HepG2 (cell line): ENCODE results near the gene MFAP3L. TPM values are rescaled to one million over a fixed set of nuclear protein-coding genes. Genes with fewer than 3 reads are reported as not detected.

Experiments
- CBX1 ChIP-seq: IDR thresholded peaks from one replicate; pipeline ENCODE4 v1.6.1; 2016; ENCODE audit warnings: antibody characterized with exemption, low read depth
- HNRNPH1 ChIP-seq: fragments of 200-400 bp; formaldehyde crosslinking; optimal IDR thresholded peaks from 2 replicates; pipeline ENCODE3; 2017; ENCODE audit warnings: mild to moderate bottlenecking, low read depth, low read length
- MBNL3 ChIP-seq: fragments of 250-450 bp; sonication (Bioruptor Pico); conservative IDR thresholded peaks from 2 replicates; pipeline ENCODE4 v1.8.0; 2022; ENCODE audit warnings: mild to moderate bottlenecking, inconsistent platforms
- NPAS2 ChIP-seq: sonication (generic); formaldehyde crosslinking; IDR thresholded peaks from 2 replicates; pipeline ENCODE4 v1.8.0; 2022; ENCODE audit warnings: mild to moderate bottlenecking, missing genetic modification reagents, borderline replicate concordance
- NR2F2 ChIP-seq: IDR thresholded peaks from 2 replicates; pipeline ENCODE4 v1.6.1; 2012; ENCODE audit warnings: low read depth, inconsistent platforms, borderline replicate concordance
- PLRG1 ChIP-seq: fragments of 450-650 bp; conservative IDR thresholded peaks from 2 replicates; pipeline ENCODE4 v1.6.1; 2016
- SMAD3 ChIP-seq: sonication (generic); formaldehyde crosslinking; IDR thresholded peaks from 2 replicates; pipeline ENCODE4 v1.4.0; 2020; ENCODE audit warnings: missing genetic modification reagents
- SMYD3 ChIP-seq: sonication (generic); formaldehyde crosslinking; IDR thresholded peaks from 2 replicates; pipeline ENCODE4 v1.8.1; 2023; ENCODE audit warnings: mild to moderate bottlenecking, missing genetic modification reagents
- TAF15 ChIP-seq: fragments of 200-400 bp; formaldehyde crosslinking; IDR thresholded peaks from one replicate; pipeline ENCODE4 v1.6.1; 2018; ENCODE audit warnings: mild to moderate bottlenecking, low read depth, low read length; ENCODE audit not compliant: poor library complexity, severe bottlenecking
- TERF1 ChIP-seq: sonication (generic); formaldehyde crosslinking; IDR thresholded peaks from 2 replicates; pipeline ENCODE4 v1.8.0; 2022; ENCODE audit warnings: mild to moderate bottlenecking, missing genetic modification reagents, moderate library complexity
- U2AF1 ChIP-seq: fragments of 200-400 bp; formaldehyde crosslinking; optimal IDR thresholded peaks from 2 replicates; pipeline ENCODE3; 2017; ENCODE audit warnings: mild to moderate bottlenecking, low read depth, low read length
- USF2 ChIP-seq, 2 experiments: sonication (generic) in 1 of 2; formaldehyde crosslinking in 1 of 2; IDR thresholded peaks; 2 replicates each; pipeline versions ENCODE4 v1.5.1 to v1.6.1; 2011 to 2020; ENCODE audit warnings: borderline replicate concordance in 1 of 2, low read depth in 1 of 2, low read length in 1 of 2, mild to moderate bottlenecking in 1 of 2, missing genetic modification reagents in 1 of 2, moderate library complexity in 1 of 2
- ZFP36L2 ChIP-seq: sonication (generic); formaldehyde crosslinking; IDR thresholded peaks from 2 replicates; pipeline ENCODE4 v1.4.0; 2020; ENCODE audit warnings: missing genetic modification reagents
- ZNF24 ChIP-seq: fragments of 450-650 bp; IDR thresholded peaks from 2 replicates; pipeline ENCODE4 v1.6.1; 2017; ENCODE audit warnings: antibody characterized with exemption, mild to moderate bottlenecking
- ZNF501 ChIP-seq: sonication (generic); formaldehyde crosslinking; IDR thresholded peaks from 2 replicates; pipeline ENCODE4 v1.5.1; 2020; ENCODE audit warnings: mild to moderate bottlenecking, moderate library complexity, missing genetic modification reagents
- ZNF558 ChIP-seq: sonication (generic); formaldehyde crosslinking; IDR thresholded peaks from 2 replicates; pipeline ENCODE4 v1.9.0; 2022; ENCODE audit warnings: mild to moderate bottlenecking, missing genetic modification reagents, borderline replicate concordance
- ZNF562 ChIP-seq: sonication (generic); formaldehyde crosslinking; IDR thresholded peaks from 2 replicates; pipeline ENCODE4 v1.8.0; 2022; ENCODE audit warnings: missing genetic modification reagents, borderline replicate concordance
- ZNF609 ChIP-seq: sonication (generic); formaldehyde crosslinking; IDR thresholded peaks from 2 replicates; pipeline ENCODE4 v1.4.0; 2020; ENCODE audit warnings: mild to moderate bottlenecking, missing genetic modification reagents, borderline replicate concordance
- ZZZ3 ChIP-seq: sonication (generic); formaldehyde crosslinking; IDR thresholded peaks from 2 replicates; pipeline ENCODE4 v1.4.0; 2020; ENCODE audit warnings: missing genetic modification reagents, mild to moderate bottlenecking, borderline replicate concordance
- polyA plus RNA-seq, 8 experiments: library from polyadenylated mRNA; depleted of rRNA in 3 of 8; stranded (reverse) in 7 of 8; unstranded in 1 of 8; fragments of >200 nt; fragmentation: Illumina TruSeq in 4 of 8; extraction: Trizol in 4 of 8; gene quantifications; 2 replicates each; pipeline versions ENCODE4 v1.2.1 to v1.2.3, GENCODE V29; 2011 to 2016; ENCODE audit warnings: low read depth in 4 of 8, missing spikeins in 1 of 8, mixed read lengths in 1 of 8; ENCODE audit not compliant: insufficient read depth in 1 of 8
- total RNA-seq, 5 experiments: library from RNA; depleted of rRNA; stranded (reverse); fragments of >200 nt; fragmentation: Illumina TruSeq; extraction: Trizol; gene quantifications; 2 replicates each; pipeline ENCODE4 v1.2.3, GENCODE V29; 2016; ENCODE audit warnings: low read depth in 1 of 5

MFAP3L gene
- total and polyA plus RNA-seq, 2 of the 13 experiments (the other 11 are each of a cell fraction or from before 2014, with no cell fraction given): 1.5 to 3.6 TPM

- TF ChIP-seq SMYD3 (CRISPR knock-in tag) (no peak), PLRG1 (no peak), NR2F2 (no peak), U2AF1 (no peak), ZNF501 (CRISPR knock-in tag) (no peak), TERF1 (no peak), ZNF609 (CRISPR knock-in tag) (no peak), MBNL3 (CRISPR knock-in tag) (no peak), ZNF558 (CRISPR knock-in tag) (no peak), HNRNPH1 (no peak), NPAS2 (CRISPR knock-in tag) (no peak), CBX1 (no peak), ZFP36L2 (CRISPR knock-in tag) (no peak), ZNF562 (CRISPR knock-in tag) (0 out of 2 replicates have a peak, but pooled peaks have one; percentile 52), SMAD3 (CRISPR knock-in tag) (no peak), USF2 (IDR thresholded peaks at IDR 0.05; ENCODE audit: low read depth, low read length) (no peak), USF2 (CRISPR knock-in tag; IDR thresholded peaks at IDR 0.05; ENCODE audit: borderline replicate concordance) (no peak), ZNF24 (no peak), TAF15 (no peak), ZZZ3 (no peak)
These were observed at the start of gene MFAP3L (continued) for GRCh38 chr4:170026253-170027021.
